GM10266 (cell line): ENCODE results near the gene PXMP2.
A peak's percentile ranks its signal among the peaks of the same experiment; 100 is the strongest.

Source experiments
- DNase-seq: peaks from one replicate; pipeline ENCODE4 v3.0.0; 2012; ENCODE audit errors: extremely low spot score
- CTCF ChIP-seq: IDR thresholded peaks from 2 replicates; pipeline ENCODE4 v1.5.1; 2012; ENCODE audit warnings: mild to moderate bottlenecking, low read depth; ENCODE audit not compliant: control insufficient read depth, insufficient read depth; ENCODE audit errors: missing control alignments

The PXMP2 gene

DNA sequence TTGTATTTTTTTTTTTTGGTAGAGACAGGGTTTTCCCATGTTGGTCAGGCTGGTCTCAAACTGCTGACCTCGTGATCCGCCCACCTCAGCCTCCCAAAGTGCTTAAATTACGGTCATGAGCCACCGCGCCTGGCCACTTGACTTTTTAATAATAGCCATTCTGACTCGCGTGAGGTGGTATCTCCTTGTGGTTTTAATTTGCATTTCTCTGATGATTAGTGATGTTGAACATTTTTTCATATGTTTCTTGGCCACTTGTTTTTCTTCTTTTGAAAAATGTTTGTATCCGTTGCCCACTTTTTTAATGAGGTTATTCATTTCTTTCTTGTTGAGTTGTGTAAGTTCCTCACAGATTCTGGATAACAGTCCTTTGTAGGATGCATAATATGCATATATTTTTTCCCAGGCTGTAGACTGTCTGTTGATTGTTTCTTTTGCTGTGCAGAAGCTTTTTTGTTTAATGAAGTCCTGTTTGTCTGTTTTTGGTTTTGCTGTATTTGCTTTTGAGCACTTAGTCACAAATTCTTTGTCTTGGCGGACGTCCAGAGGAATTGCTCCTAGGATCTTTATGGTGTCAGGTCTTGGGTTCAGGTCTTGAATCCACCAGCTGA lies 12.9 kb downstream of the PXMP2 start:
- TF ChIP-seq CTCF: no peak
- DNase-seq: no peak

DNA sequence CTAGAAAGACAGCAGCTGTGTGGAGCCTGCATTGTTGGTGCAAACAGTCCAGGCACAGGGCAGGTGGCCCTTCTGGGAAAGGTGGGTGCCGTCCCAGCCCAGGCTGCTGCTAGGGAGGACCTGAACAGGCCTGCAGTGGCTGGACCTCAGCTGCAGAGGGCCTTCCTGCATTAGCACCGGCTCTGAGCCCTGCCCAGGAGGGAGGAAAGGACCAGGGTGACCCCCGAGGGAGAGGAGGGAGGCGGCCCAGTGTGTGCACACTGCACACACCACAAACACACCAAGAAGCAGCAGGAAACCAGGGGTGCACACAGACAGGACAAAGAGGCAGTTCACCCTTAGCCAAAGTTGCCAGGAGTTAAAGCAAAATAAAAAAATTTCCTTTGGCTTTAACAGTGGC lies 15.3 kb downstream of the PXMP2 start:
- no peak for DNase-seq
- TF ChIP-seq CTCF: peak; percentile 16

DNA sequence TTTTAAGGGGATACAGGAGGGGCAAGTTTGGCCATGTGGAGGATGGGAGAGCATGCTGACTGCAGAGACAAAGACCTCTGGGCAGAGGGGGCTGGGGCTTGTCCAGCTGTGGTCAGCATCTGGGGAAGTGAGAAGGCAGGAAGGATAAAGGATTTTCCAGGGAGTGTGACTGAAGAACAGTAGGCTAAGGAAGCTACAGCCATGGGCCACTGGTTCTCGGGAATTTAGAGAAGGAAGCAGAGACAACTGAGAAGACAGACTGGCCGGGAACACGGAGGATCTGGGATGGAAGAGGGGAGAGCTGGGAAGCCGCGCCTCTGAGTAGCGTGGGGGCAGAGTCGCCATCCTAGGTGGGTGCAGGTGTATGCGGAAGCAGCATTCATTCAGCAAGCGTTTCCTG lies 16.3 kb downstream of the PXMP2 start:
- no peak for DNase-seq
- TF ChIP-seq CTCF: no peak

DNA sequence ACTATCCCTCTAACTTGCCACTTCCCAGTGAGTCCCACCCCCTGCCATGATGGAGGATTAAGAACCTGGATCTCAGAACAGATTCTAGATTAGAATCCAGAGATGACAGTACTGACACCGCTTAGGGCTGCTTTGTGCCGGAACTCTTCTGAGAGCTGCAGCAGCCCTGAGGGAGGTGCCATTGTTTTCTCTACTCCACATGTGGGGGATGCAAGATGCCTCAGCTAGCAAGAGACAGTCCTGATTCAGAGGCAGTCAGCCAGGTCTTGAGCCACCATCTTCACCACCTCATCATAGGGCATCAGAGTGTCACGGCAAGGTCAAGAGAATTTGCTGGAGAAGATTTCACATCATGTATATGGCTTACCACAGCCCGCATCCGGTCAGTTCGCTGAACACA lies 19.9 kb downstream of the PXMP2 start:
- TF ChIP-seq CTCF: no peak
- no peak for DNase-seq

DNA sequence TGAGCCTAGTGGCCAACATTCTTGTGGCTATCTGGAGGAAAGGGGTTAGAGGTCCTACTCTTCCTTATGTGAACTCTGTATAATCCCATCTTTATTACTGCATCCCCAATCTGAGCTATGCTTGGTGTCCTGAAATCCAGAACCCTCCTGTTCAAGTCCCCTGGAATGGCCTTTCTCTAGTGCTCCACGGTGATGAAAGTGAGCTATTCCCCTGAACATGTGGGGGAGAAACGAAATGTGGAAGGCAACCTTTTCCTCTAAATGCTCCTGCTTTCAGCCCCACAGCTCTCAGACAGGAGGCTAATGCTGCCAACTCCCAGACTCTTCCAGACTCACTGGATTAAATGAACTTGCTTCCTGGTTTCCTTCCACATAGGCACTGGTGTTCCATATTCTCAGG lies 20.8 kb downstream of the PXMP2 start:
- no peak for TF ChIP-seq CTCF
- DNase-seq: no peak

DNA sequence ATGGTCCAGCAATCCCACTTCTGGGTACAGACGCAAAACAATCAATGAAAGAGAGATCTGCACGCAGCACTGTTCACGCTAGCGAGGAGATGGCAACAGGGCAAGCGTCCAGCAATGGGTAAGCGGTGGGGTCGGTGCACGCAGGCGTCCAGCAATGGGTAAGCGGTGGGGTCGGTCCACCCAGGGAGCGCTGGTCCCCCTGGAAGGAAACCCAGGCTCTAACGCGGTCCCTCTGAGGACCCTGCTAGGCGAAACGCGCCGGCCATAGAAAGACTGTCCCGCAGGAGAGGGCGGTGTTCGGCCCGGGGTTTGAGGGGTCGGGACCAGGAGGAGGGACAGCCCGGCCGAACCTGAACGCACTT lies 22.6 kb downstream of the PXMP2 start:
- no peak for DNase-seq
- no peak for TF ChIP-seq CTCF

DNA sequence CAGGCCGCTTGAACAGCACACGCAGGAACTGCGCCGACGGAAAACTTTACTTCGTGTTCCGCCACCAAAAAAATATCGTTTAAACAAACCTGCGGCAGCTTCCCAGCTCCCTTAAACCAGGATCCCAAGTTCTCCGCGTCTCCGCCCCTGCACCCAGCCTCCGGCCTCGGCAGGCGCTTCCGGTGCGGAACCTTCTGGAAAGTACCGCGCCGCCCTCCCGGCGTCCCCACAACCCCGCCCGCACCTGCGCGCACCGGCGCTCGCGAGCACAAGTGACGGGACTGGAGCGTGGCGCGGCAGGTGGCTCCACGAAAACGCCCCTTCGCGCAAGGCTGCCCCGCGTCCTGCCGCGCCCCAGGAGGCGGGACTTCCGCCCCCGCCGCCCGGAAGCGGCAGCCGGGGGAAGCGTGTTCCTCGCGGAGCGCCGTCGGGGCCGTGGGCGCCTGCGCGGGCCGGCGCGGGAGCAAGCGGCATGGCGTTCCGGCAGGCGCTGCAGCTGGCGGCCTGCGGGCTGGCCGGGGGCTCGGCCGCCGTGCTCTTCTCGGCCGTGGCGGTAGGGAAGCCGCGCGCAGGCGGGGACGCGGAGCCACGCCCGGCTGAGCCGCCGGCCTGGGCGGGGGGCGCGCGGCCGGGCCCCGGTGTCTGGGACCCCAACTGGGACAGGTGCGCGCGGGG lies 23.2 kb downstream of the PXMP2 start, which contains the start of gene PGAM5:
Gene PGAM5 (plus strand): TSS at position 438 of the 675 bp plus-strand sequence. CDS start 35 bp downstream, at position 473.
- TF ChIP-seq CTCF: no peak
- peak; percentile 98 for DNase-seq
